GM23248 (cell line): ENCODE measurements around the gene C20orf144.

Experiments used
- EZH2 ChIP-seq: fragments of 200-600 bp; sonication (generic); IDR thresholded peaks from 2 replicates; pipeline ENCODE4 v1.6.1; 2018; ENCODE audit warnings: antibody characterized with exemption, mild to moderate bottlenecking; ENCODE audit not compliant: insufficient read depth, poor library complexity, severe bottlenecking
- EZH2phosphoT487 ChIP-seq: fragments of 200-600 bp; sonication (generic); IDR thresholded peaks from 2 replicates; pipeline ENCODE4 v1.6.1; 2018; ENCODE audit warnings: antibody characterized with exemption, moderate library complexity, mild to moderate bottlenecking, low read depth; ENCODE audit not compliant: insufficient read depth

GRCh38 chr20:33687993-33688937 lies 26.1 kb downstream of the C20orf144 start:
- TF ChIP-seq EZH2phosphoT487 = no peak
- TF ChIP-seq EZH2 = no peak
